ENCODE measurements around the gene GBGT1.

The GBGT1 gene

GRCh38 chr9:133122935-133123611, 40.6 kb downstream of the GBGT1 start:
- TF ChIP-seq TAF1 (IDR thresholded peaks at IDR 0.05; ENCODE audit: borderline replicate concordance, insufficient read depth, low read length), result no peak
- no peak for TF ChIP-seq REST (IDR thresholded peaks at IDR 0.05; ENCODE audit: insufficient read depth in 1 of 2, low read depth in 2 of 2, low read length in 2 of 2)
- TF ChIP-seq SIN3A (IDR thresholded peaks at IDR 0.05; ENCODE audit: borderline replicate concordance, insufficient read depth, low read length), result no peak
- TF ChIP-seq POLR2AphosphoS5 (IDR thresholded peaks at IDR 0.05; ENCODE audit: low read depth, low read length), result no peak
- no peak for TF ChIP-seq FOXP2 (optimal IDR thresholded peaks at IDR 0.05; ENCODE audit: borderline replicate concordance, extremely low read depth, extremely low read length, insufficient read depth)

- TF ChIP-seq TAF1 (IDR thresholded peaks at IDR 0.05; ENCODE audit: borderline replicate concordance, insufficient read depth, low read length) (no peak), POLR2AphosphoS5 (IDR thresholded peaks at IDR 0.05; ENCODE audit: low read depth, low read length) (no peak), REST (IDR thresholded peaks at IDR 0.05; ENCODE audit: insufficient read depth in 1 of 2, low read depth in 2 of 2, low read length in 2 of 2) (no peak), SIN3A (IDR thresholded peaks at IDR 0.05; ENCODE audit: borderline replicate concordance, insufficient read depth, low read length) (no peak), FOXP2 (optimal IDR thresholded peaks at IDR 0.05; ENCODE audit: borderline replicate concordance, extremely low read depth, extremely low read length, insufficient read depth) (no peak)
These were observed 41.1 kb downstream of the GBGT1 start for GRCh38 chr9:133122605-133122934.

GRCh38 chr9:133121915-133122550, 41.7 kb downstream of the GBGT1 start:
- TF ChIP-seq SIN3A (IDR thresholded peaks at IDR 0.05; ENCODE audit: borderline replicate concordance, insufficient read depth, low read length), result no peak
- TF ChIP-seq REST (IDR thresholded peaks at IDR 0.05; ENCODE audit: insufficient read depth in 1 of 2, low read depth in 2 of 2, low read length in 2 of 2), result no peak
- no peak for TF ChIP-seq POLR2AphosphoS5 (IDR thresholded peaks at IDR 0.05; ENCODE audit: low read depth, low read length)
- no peak for TF ChIP-seq TAF1 (IDR thresholded peaks at IDR 0.05; ENCODE audit: borderline replicate concordance, insufficient read depth, low read length)
- no peak for TF ChIP-seq FOXP2 (optimal IDR thresholded peaks at IDR 0.05; ENCODE audit: borderline replicate concordance, extremely low read depth, extremely low read length, insufficient read depth)

GRCh38 chr9:133121198-133121914, 42.4 kb downstream of the GBGT1 start, which contains the start of gene RALGDS:
TSS of gene RALGDS (minus strand) at chr9:133121240. CDS start at chr9:133121154, 86 bp downstream.
- TF ChIP-seq TAF1 (IDR thresholded peaks at IDR 0.05; ENCODE audit: borderline replicate concordance, insufficient read depth, low read length), result 0 out of 2 replicates have a peak, but pooled peaks have one; percentile 27
- no peak for TF ChIP-seq SIN3A (IDR thresholded peaks at IDR 0.05; ENCODE audit: borderline replicate concordance, insufficient read depth, low read length)

DNA sequence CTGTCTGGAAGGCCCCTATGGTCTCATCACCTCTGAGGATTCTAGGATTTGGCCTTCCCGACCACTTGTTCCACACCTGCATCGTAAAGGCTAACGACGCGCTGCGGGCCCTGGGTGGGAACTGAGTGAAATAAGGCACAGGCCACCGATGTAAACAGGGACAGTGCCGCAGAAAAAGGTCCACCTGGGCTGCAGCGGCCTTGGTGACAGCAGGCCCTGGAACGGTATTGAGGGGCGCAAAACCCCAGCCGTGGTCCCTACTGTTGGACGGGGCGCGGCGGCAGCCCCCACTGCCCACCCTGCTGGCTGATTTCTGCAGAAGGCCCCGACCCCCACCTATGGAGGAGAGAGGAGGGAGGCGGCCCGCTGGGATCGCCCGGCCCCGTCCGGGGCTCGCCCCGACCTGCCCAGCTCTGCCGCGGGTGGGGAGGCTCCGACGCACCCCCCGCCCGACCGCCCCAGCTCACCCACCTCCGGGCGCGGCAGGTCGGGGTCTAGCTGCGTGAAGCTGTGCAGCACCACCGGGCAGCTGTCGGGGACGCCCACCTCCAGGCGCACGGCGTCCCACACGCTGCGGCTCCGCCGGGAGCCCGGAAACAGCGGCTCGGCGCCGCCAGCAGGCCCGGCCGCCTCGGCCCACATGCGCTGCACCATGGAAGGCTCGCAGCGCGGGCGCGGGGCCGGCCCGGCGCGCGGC, 43.1 kb downstream of the GBGT1 start:
- TF ChIP-seq POLR2AphosphoS5 (IDR thresholded peaks at IDR 0.05; ENCODE audit: low read depth, low read length) (no peak), TAF1 (IDR thresholded peaks at IDR 0.05; ENCODE audit: borderline replicate concordance, insufficient read depth, low read length) (no peak), SIN3A (IDR thresholded peaks at IDR 0.05; ENCODE audit: borderline replicate concordance, insufficient read depth, low read length) (no peak), REST (IDR thresholded peaks at IDR 0.05; ENCODE audit: insufficient read depth in 1 of 2, low read depth in 2 of 2, low read length in 2 of 2) (no peak), FOXP2 (optimal IDR thresholded peaks at IDR 0.05; ENCODE audit: borderline replicate concordance, extremely low read depth, extremely low read length, insufficient read depth) (no peak)
